Right hindlimb (tissue), 1 donor: ENCODE data around the gene MRE11.
A peak's percentile ranks its signal among the peaks of the same experiment; 100 is the strongest.
"Not testable (repeated sequence)": the region's sequence is repeated elsewhere in the genome, so short reads cannot be mapped to it uniquely, and the experiment has no call there.

Experiments used
- DNase-seq: peaks from one replicate; pipeline ENCODE4 v3.0.0-alpha.2; 2018

The MRE11 gene

DNA sequence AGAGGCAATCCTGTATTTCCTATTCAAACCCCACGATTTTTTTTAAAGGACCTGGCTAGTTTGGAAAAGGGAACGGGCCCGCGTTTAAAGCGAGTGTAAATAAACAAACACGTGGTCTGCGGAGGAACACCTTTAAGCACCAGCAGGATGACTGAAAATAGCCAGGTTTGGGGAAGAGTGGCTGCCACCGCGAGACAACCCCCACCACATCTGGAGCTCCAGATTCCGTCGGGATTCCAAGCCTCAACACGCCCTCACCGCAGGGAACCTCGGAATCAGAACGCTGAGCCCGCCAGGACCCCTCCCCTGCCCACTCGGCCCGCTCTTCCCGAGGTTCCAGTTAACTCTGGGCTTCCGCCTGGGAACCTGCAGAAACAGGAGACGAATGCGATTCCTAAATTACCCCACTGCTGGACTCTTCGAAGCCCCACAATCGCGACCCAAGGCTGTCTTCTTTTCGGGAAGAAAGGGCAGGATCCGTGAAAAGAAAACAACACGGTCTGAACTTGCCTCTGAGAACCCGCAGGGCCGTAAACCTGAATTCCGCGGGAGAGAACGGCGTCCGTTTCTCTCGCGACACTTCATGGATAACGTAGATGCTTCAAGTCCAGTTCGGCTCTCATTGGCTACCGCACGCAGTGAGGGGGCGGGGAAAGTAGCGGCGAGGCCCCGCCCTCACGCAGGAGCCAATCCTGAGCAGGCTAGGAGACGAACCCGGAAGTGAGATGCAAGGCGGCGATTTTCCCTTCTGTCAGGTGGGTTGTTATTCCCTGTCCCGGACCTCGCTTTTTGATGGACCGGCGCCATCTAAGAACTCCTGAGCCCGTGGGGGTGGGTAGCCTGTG is at the start of gene MRE11, which contains the start of gene ANKRD49:
Gene MRE11 (minus strand): TSS at position 564 of the 845 bp plus-strand sequence. CDS start 1,043 bp downstream, outside the sequence.
Gene ANKRD49 (plus strand): TSS at position 704 of the 845 bp plus-strand sequence. CDS start 2,710 bp downstream, outside the sequence.
- peak; percentile 99 for DNase-seq

GRCh38 chr11:94539420-94539819 is 45.8 kb upstream of the MRE11 start:
- DNase-seq, result no peak

GRCh38 chr11:94537031-94537600 is 43.5 kb upstream of the MRE11 start:
- DNase-seq, result no peak

- no peak for DNase-seq
Measured at GRCh38 chr11:94536386-94536785, 42.7 kb upstream of the MRE11 start.

DNA sequence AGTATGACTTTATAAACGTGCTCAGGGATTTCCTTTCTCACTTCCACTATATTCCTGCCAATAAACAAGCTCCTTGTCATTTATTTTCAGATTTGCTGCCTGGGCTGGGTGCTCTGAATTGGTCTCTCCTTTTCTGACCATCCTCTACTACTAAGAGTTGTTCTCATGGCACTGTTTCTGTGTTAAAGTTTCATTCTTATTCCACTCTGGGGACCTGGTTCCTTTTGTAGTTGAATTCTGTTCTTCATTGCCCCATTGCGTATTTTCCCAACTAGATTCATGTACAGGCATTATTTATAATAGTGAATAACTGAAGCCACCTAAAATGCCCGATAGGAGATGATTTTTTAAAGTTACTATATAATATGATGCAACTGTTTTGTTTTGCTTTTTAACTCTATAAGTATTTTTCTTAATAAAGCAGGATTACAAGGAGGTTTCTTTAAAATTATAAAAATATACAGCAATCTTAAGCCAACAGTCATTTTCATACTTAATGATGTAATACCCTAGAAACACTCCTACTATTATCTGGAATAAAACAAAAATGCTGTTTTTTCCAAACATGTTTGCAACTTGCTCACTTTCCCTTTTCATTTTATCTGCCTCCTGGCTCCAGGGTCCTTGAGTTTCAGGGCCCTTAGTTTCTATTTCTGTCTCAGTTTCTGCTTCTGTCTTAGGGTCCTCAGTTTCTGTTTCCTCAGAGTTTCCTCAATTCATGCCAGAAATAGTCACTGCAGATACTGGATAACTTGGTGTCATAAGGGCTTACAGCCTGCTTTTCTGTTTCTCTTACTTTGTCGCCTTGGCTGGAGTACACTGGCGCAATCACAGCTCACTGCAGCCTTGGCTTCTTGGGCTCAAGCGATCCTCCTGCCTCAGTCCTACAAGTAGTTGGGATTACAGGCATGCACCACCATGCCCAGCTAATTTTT is 40.3 kb upstream of the MRE11 start:
- no peak for DNase-seq

GRCh38 chr11:94533206-94533605 is 39.6 kb upstream of the MRE11 start:
- no peak for DNase-seq

- DNase-seq, result no peak
Measured at GRCh38 chr11:94532211-94532610, 38.6 kb upstream of the MRE11 start.

GRCh38 chr11:94528551-94528950 is 34.9 kb upstream of the MRE11 start:
- DNase-seq, result no peak

DNA sequence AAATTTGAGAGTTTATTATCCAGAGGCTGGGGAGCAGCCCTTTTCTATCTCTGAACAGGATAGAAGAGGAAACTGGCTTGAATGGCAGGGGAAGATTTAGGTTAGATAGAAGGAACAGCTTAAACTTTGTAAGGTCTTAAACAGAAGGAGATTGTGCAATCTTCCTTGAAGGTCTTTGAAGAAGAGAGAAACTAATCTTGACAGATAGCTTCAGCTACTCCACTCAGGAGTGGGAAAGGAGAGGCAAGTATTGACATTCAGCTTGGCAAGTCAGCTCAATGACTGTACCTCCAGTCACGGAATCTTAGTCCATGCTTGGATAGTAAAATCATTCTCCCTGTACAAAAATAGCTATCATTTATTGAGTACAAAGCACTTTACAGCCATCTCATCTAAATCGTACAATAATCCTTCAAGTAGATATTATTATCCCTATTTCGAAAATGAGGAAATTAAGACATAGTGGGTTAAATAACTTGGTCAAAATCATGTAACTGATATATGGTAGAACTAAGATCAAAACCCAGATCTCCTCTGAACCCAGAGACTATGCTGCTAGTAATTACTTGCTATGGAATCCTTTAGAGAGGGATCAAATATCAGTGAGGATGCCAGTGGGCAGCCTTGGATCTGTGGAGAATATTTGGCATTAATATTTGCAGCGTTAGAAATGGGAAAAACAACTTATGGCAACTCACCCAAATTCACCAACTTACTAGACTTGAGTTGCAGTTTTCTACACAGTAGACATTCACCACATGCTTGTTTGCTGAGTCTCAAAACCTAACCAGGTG is 33.2 kb upstream of the MRE11 start:
- no peak for DNase-seq

- peak; percentile 54 for DNase-seq
Measured at GRCh38 chr11:94525546-94526324, 32.1 kb upstream of the MRE11 start.

- no peak for DNase-seq
Measured at GRCh38 chr11:94524341-94524740, 30.7 kb upstream of the MRE11 start.

DNA sequence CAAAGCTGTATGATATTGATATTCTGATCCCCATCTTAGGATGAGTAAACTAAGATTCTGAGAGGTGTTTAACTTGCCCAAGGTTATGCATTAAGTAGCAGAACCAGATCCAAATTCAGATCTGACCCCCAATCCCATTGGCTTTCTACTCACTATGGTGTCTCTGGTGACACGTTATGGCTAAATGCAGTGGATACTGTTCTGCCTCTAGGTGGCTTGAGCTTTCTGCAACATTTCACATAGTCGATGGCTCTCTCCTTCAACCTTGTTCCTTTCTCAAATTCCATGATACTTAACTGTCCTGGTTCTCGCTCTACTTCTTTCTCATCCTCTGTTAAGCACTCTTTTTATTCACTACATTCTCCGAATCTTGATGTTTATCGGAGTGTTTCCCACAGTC is 28.0 kb upstream of the MRE11 start:
- DNase-seq, result no peak

DNA sequence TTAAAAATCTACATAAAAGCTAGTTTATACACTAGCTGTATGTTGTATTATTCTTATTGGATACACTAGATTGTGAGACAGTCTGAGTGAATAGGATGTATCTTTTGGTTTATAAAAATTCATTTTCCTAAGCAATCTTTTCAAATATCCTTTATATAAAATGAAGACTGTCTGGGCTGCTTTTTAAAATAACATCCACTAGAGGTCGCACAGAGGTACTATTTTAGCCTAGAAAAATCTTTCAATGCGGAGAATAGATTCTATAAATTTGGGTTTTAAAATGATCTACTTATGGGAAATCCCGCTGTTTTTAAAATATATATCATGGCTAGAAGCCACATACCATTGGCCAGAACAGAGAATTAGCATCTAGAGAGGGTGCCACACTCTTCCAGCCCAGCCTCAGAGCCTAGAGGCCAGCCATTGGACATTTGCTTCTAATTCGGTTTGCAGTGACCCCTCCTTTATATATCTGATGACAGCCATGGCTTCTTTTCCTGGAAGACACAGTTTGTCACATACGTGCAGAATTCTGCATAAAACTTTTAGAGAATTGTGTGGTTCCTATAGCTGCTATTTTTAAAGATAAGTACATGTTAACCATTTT is 25.9 kb upstream of the MRE11 start:
- DNase-seq, result no peak

DNA sequence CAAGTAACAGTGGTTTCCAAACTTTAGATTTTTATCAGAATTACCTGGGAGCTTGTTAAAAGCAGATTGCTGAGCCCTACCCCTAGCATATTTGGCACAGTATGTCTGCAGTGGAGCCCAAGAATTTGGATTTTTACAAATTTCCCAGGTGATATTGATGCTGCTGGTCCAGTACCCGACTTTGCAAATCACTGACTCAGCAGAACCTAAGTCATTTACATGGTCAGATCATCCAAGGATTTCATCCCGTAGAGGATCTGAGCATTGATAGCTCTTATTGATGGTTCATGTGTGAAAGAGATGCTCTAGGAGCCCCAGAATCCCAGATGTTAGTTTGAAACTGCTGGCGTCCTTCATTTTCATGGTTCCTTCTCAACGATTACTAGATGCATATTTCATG is 24.7 kb upstream of the MRE11 start:
- DNase-seq, result no peak

DNA sequence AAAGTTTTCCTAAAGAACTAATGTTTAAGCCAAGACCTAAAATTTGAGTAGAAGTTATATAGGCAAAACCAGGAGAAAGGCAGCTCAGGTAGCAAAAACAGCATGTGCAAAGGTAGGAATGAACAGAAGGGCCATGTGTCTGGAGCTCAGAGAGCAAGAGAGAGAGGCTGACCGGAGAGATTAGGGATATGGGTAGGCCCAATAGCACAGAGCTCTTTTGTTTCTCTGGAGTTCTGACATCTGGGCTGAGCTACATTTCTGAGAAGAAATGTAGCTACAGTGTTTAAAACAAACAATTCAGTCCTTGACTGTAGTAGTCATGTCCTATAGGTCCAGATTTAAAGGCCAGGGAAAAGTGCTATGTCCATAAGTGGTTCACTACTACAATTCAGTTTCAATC is 23.1 kb upstream of the MRE11 start:
- no peak for DNase-seq

DNA sequence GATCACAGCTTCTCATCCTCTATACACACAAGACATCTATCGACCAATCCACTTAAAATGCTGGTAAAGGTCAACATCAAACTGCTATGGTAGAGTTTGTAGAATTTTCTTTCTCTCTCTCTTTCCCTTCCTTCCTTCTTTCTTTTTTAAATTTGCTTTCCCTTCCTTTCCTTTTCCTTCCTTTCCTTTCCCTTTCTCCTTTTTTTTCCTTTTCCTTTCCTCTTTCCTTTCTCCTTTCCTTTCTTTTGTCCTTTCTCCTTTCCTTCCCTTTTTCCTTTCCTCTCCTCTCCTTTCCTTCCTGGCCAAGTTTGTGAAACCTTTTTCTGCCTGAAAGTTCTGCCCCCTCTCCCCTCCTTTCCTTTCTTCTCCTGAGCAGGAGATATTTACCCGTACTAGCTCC is 21.8 kb upstream of the MRE11 start:
- DNase-seq, result no peak

GRCh38 chr11:94513091-94513490 is 19.4 kb upstream of the MRE11 start:
- no peak for DNase-seq

DNA sequence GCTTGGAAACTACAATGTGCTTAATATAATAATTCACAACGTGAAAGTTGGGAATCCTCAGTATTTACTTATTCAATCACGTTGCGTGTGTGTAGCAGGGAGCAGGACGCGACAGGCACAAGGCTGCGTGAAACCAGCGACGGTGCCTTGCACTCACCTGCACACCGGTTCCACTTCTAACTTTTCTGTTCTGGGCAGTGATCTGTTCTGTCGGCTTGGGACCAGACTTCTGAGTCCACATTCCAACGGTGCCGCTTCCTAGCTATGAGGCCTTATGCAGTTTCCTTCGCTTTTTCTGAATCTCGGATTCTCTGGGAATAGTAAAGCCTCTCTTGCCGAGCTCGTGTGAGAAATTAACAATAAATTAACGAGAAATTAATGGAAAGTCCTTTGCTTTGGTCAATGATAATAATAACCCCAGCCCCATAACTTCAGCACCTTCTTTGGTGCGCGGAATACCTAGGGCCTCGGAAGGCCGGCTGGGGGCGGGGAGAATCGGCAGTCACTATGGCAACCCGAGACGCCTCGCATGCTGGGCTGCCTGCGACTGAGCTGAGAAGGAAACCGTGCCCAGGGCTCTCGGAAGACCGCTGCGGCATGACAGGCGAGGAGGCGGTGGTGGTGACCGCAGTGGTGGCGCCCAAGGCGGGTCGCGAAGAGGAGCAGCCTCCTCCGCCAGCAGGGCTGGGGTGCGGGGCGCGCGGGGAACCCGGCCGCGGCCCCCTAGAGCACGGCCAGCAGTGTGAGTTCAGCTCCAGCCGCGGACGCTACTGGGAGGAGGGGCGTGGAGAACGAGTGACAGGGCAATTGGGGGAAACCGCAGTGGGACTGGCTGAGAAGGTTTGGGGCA is 18.5 kb upstream of the MRE11 start, which contains the start of gene C11orf97:
Gene C11orf97 (plus strand): TSS at position 530 of the 850 bp plus-strand sequence. CDS start 68 bp downstream, at position 598.
- DNase-seq, result peak; percentile 65

GRCh38 chr11:94507485-94507884 is 13.8 kb upstream of the MRE11 start:
- DNase-seq, result no peak

DNA sequence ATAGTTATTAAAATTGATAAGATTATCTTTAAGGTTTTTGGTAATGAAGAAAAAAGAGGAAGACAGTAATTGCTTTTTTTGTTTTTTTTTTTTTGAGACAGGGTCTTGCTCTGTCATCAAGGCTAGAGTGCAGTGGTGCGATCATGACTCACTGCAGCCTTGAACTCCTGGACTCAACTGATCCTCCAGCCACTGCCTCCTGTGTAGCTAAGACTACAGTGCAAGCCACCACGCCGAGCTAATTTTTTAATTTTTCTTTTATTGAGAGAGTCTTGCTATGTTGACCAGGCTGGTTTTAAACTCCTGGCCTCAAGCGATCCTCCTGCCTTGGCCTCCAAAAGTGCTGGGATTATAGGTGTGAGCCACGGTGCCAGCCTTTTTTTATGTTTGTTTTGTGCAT is 12.9 kb upstream of the MRE11 start:
- DNase-seq, result not testable (repeated sequence)
